Transverse colon (tissue), 4 donors: ENCODE results near the gene STON2.

Experiments used
- EP300 ChIP-seq: sonication (generic); formaldehyde crosslinking; IDR thresholded peaks from one replicate; pipeline ENCODE4 v1.6.1; 2017; ENCODE audit warnings: antibody characterized with exemption, low read depth
- POLR2A ChIP-seq: fragments of 450-650 bp; IDR thresholded peaks from one replicate; pipeline ENCODE4 v1.6.1; 2016; ENCODE audit warnings: antibody characterized with exemption, mild to moderate bottlenecking, moderate library complexity
- POLR2AphosphoS5 ChIP-seq, 3 donors: sonication (generic); formaldehyde crosslinking; IDR thresholded peaks; one replicate each; pipeline ENCODE4 v1.6.1; 2016; ENCODE audit warnings: antibody characterized with exemption in 3 of 3
- TF ChIP-seq, protein P1 (sequence below), 5 experiments: fragments of 200-600 bp in 3 of 5; fragments of 450-650 bp in 2 of 5; sonication (generic) in 3 of 5; IDR thresholded peaks; 1 replicate in 2 of 5; 2 replicates in 3 of 5; pipeline ENCODE4 v1.5.1; 2016 to 2017; ENCODE audit warnings: antibody characterized with exemption in 5 of 5, inconsistent platforms in 3 of 5, mild to moderate bottlenecking in 2 of 5, moderate library complexity in 1 of 5

DNA sequence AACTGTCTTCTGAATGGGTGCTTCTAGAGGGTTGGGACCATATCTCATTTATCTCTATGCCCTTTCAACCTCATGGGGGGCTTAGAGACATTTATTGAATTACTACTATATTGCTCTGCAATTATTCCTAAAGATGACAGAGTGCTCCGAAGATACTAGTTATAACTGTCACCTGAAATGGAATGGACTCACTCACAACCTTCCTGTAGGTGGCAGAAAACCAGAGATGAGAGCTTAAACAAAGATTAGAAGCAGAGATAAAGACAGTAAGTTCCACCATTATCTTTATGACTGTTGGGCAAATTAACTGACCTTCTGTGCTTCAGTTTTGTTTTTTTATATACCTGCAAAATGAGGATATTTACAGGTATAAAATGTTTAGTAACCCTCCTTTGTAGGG lies 147.8 kb downstream of the STON2 start:
- TF ChIP-seq, protein P1, sequence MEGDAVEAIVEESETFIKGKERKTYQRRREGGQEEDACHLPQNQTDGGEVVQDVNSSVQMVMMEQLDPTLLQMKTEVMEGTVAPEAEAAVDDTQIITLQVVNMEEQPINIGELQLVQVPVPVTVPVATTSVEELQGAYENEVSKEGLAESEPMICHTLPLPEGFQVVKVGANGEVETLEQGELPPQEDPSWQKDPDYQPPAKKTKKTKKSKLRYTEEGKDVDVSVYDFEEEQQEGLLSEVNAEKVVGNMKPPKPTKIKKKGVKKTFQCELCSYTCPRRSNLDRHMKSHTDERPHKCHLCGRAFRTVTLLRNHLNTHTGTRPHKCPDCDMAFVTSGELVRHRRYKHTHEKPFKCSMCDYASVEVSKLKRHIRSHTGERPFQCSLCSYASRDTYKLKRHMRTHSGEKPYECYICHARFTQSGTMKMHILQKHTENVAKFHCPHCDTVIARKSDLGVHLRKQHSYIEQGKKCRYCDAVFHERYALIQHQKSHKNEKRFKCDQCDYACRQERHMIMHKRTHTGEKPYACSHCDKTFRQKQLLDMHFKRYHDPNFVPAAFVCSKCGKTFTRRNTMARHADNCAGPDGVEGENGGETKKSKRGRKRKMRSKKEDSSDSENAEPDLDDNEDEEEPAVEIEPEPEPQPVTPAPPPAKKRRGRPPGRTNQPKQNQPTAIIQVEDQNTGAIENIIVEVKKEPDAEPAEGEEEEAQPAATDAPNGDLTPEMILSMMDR (IDR thresholded peaks at IDR 0.05): no peak
- TF ChIP-seq POLR2AphosphoS5 (IDR thresholded peaks at IDR 0.05) (no peak), EP300 (no peak), POLR2A (no peak)
